SJSA1 (cell line): ENCODE results near the gene SCAF11. TPM values are rescaled to one million over a fixed set of nuclear protein-coding genes. Genes with fewer than 3 reads are reported as not detected.

Experiments used
- DNase-seq, 2 experiments: peaks; one replicate each; pipeline ENCODE4 v3.0.0-alpha.2; 2015 to 2020; ENCODE audit warnings: low spot score in 2 of 2, low read depth in 1 of 2
- H3K27ac ChIP-seq: fragments of 250-450 bp; sonication (Bioruptor Pico); 2 replicates; pipeline ENCODE4 v1.5.1; 2020; ENCODE audit warnings: mild to moderate bottlenecking, moderate library complexity
- H3K27me3 ChIP-seq: fragments of 250-450 bp; sonication (Bioruptor Pico); replicated peaks from 2 replicates; pipeline ENCODE4 v1.5.1; 2020; ENCODE audit warnings: mild to moderate bottlenecking, moderate library complexity
- H3K36me3 ChIP-seq: fragments of 250-450 bp; sonication (Bioruptor Pico); 2 replicates; pipeline ENCODE4 v1.5.1; 2020; ENCODE audit warnings: mild to moderate bottlenecking
- H3K4me1 ChIP-seq: fragments of 250-450 bp; sonication (Bioruptor Pico); replicated peaks from 2 replicates; pipeline ENCODE4 v1.6.1; 2021; ENCODE audit warnings: mild to moderate bottlenecking
- H3K4me3 ChIP-seq: fragments of 250-450 bp; sonication (Bioruptor Pico); 2 replicates; pipeline ENCODE4 v1.5.1; 2020; ENCODE audit warnings: mild to moderate bottlenecking
- H3K9me3 ChIP-seq: fragments of 250-450 bp; sonication (Bioruptor Pico); replicated peaks from 2 replicates; pipeline ENCODE4 v1.5.1; 2020; ENCODE audit warnings: mild to moderate bottlenecking
- total RNA-seq: library from RNA; depleted of rRNA; stranded (reverse); fragments of >200 nt; shearing (Covaris generic); gene quantifications from 2 replicates; pipeline ENCODE4 v1.2.3, GENCODE V29; 2014

SCAF11 gene
- total RNA-seq, 1 experiment from 2014 or later = 98.0 TPM

DNA sequence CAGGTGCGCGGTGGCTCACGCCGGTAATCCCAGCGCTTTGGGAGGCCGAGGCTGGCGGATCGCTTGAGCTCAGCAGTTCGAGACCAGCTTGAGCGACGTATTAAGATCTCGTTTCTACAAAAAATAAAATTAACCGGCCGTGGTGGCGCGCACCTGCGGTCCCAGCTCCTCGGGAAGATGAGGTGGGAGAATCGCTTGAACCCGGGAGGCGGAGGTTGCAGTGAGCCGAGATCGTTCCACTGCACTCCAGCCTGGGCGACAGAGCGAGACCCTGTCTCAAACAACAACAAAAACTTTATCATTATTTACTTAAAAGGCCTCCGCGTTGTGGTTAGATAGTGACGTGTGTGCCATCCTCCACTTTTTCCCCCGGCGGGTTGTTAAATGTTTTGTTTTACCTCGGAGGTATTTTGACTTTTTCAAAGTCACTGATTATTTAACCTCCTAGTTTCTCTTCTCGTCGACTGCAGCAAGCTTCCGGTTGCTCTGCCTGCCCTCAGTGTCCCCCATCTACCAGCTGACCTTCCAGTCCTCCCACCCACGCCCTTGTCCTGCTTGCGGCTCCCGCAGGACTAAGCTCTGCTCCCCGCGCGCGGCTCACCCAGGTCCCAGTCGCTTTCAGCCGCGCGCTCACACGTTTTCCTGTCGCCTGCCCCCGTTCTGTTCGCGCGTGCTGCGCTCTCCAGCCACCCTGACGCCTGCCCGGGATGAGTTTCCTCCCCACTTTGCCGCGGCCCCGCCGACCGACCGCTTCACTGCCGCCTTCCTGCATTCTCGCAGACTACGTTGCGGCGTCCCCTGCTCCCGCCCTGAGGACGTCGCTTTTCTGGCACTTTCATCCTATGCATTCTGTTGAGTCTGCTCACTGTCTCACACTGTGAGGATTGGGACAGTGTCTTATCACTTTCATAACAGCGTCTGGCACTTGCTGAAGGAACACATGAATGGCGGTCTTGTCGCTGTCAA, 1.2 kb upstream of the SCAF11 start:
- Histone ChIP-seq H3K27me3 (no peaks in the 10 kb centered on the region), H3K4me3 (peak overlapping the region; percentile 81), H3K27ac (peak overlapping the region; percentile 90), H3K4me1 (peaks cover 17% of the 10 kb centered on the region), H3K36me3 (peaks cover 17% of the 10 kb centered on the region), H3K9me3 (no peaks in the 10 kb centered on the region)
- DNase-seq = peak; percentile 87 to 88

DNA sequence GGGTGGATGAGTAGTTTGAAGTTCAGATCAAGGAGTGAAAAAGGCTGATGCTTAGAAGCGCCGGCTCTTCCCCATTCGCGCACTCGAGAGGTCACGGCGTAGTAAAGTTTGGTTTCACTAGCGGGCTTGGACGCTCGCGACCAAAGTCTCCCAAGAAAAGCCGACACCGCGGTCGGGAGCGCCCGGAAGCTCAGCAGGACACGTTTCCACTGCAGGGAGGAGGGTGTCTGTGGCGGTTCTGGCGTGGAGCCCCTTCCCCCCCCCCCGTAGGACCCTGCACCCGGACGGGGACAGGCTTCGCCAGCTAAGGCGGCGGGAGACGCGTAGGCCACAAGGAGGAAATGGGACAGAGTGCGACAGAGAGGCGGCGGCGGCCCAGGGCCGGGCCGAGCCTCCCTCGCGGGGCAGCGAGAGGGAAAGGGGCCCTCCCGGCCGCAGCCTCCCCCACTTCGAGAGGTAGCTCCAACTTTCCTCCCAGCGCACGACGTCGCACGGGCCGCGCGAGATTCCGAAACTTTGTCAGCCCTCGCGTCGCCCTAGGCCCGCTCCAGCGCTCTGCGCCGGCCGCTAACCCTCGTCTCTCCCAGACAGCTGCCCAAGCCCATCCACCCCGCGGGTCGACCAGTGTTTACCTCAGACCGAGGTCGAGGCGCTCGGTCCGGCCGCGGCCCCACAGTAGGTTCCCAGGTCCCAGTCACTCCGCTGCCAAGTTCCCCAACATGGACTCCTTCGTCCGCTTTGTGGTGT, 480 bp downstream of the SCAF11 start:
- H3K4me3 ChIP-seq = peak overlapping the region; percentile 81
- peak; percentile 61 to 86 for DNase-seq
- no peaks in the 10 kb centered on the region for H3K9me3 ChIP-seq
- H3K36me3 ChIP-seq = peaks cover 34% of the 10 kb centered on the region
- no peaks in the 10 kb centered on the region for H3K27me3 ChIP-seq
- H3K4me1 ChIP-seq = peaks cover 22% of the 10 kb centered on the region
- H3K27ac ChIP-seq = peak overlapping the region; percentile 92

DNA sequence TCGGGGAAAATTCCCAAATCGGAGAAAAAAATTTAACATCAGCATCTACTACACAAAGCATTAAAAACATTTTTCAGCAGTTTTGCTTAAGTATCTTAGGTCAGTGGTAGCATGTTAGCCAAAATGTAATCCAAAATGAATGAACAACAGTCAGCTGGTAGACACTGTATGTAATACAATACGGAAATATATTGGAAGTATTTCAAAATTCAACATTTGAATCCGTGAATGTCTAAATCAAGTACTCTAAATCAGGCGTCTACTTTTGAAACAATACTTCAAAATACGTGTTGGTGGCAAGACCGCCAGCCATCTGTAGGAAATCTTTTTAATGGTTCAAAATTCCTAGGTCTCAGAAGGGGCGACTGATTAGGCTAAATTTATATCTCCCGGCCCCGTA, 1.1 kb downstream of the SCAF11 start:
- Histone ChIP-seq H3K9me3 (no peaks in the 10 kb centered on the region), H3K27me3 (no peaks in the 10 kb centered on the region), H3K4me1 (peaks cover 22% of the 10 kb centered on the region), H3K36me3 (peaks cover 36% of the 10 kb centered on the region), H3K4me3 (peak overlapping the region; percentile 81), H3K27ac (peak overlapping the region; percentile 92)
- DNase-seq = no peak

DNA sequence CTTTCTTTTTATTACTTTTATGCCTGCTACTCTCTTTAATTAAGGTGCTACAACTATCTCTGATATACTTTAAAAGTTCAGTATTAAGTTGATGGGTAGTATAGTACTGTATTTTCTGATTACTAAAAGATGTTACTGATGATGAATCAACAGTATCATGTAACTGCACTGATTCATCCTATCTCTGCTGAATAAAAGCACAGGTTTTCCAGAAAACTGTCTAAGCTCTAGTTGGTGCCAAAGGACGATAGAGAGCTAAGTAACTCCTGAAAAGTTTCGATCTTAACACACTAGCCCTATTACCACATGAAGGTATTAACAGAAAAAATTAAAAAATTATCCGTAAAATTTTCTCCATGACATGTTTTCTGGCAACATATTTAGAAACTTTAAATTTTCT, 2.1 kb downstream of the SCAF11 start:
- peaks cover 22% of the 10 kb centered on the region for H3K4me1 ChIP-seq
- H3K27ac ChIP-seq = peak overlapping the region; percentile 92
- DNase-seq = no peak
- no peaks in the 10 kb centered on the region for H3K9me3 ChIP-seq
- no peaks in the 10 kb centered on the region for H3K27me3 ChIP-seq
- H3K36me3 ChIP-seq = peaks cover 43% of the 10 kb centered on the region
- peak overlapping the region; percentile 81 for H3K4me3 ChIP-seq

DNA sequence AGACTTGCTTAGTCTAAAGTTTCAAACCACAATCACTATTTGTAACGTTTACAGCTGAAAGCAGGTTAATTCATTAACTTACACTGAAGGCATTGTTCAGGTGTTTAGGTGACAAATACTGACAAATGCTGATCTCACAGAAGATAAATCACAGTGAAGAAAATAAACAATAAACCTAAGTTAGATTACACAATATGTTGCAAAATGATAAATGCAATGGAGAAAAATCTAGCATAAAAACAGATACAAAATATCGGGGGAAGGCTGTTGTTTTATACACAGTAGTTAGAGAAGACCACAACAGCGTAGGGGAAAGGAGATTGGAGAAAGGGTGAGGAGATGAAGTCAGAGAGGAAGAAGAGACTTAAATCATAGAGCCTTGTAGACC, 3.0 kb downstream of the SCAF11 start:
- no peak overlapping the region for H3K4me3 ChIP-seq

DNA sequence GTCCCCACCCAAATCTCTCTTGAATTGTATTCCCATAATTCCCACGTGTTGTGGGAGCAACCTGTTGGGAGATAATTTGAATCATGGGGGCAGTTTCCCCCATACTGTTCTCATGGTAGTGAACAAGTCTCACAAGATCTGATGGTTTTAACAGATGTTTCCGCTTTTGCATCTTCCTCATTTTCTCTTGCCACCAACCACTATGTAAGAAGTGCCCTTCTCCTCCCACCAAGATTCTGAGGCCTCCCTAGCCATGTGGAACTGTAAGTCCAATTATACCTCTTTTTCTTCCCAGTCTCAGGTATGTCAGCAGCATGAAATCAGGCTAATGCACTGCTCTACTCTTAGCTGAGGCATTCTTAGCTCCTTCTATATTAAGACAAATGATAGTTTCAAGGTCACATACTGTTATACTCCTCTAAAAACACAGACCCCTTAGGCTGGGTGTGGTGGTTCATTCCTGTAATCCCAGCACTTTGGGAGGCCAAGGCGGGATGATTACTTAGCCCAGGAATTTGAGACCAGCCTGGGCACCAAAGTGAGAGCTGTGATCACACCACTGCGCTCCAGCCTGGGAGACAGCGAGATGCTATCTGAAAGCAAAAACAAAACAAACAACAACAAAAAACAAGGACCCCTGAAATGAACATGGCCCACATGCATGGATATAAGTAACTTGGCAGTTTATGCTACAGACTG, 3.6 kb downstream of the SCAF11 start:
- Histone ChIP-seq H3K36me3 (peaks cover 53% of the 10 kb centered on the region), H3K4me1 (peaks cover 22% of the 10 kb centered on the region), H3K9me3 (no peaks in the 10 kb centered on the region), H3K27ac (peak overlapping the region; percentile 92), H3K4me3 (no peak overlapping the region), H3K27me3 (no peaks in the 10 kb centered on the region)
- DNase-seq = peak; percentile 61 to 64

More for the DNA sequence above, 3.0 kb downstream of the SCAF11 start:
- no peak for DNase-seq
- H3K36me3 ChIP-seq = peaks cover 52% of the 10 kb centered on the region
- H3K27ac ChIP-seq = peak overlapping the region; percentile 92
- H3K27me3 ChIP-seq = no peaks in the 10 kb centered on the region
- peaks cover 22% of the 10 kb centered on the region for H3K4me1 ChIP-seq
- no peaks in the 10 kb centered on the region for H3K9me3 ChIP-seq

DNA sequence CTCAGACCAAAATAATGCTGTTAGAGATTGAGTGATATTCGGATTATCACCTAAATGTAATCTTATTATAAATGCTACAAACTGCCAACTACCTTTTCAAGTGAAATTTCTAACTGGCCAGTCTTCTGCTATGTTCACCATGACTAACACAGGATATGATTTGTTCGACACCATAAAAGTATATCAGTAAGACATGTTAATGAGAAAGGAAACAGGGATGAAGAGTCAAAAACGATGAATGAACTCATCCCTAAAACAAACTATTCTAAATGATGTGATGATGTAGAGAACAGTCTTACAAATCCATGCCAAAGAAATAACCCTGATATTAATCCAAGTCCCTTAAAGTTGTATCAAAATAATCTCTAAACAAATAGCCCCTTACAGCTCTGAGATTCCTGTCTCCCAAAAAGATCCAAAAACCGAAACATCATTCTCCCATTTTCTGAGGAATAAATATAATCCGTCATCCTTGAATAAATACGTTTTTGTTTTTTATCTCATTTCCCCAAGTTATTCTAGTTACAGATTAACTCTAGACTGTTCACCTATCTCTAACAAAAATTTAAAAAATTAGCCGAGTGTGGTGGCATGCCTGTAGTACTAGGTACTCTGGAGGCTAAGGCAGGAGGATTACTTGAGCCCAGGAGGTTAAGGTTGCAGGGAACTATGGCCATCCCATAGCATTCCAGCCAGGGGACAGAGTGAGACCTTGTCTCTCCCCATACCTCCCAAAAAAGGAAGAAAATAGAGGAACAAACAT, 9.1 kb downstream of the SCAF11 start:
- Histone ChIP-seq H3K27ac (no peak overlapping the region), H3K36me3 (peaks cover 47% of the 10 kb centered on the region), H3K4me3 (no peak overlapping the region), H3K9me3 (no peaks in the 10 kb centered on the region), H3K27me3 (no peaks in the 10 kb centered on the region), H3K4me1 (peaks cover 2% of the 10 kb centered on the region)
- no peak for DNase-seq

DNA sequence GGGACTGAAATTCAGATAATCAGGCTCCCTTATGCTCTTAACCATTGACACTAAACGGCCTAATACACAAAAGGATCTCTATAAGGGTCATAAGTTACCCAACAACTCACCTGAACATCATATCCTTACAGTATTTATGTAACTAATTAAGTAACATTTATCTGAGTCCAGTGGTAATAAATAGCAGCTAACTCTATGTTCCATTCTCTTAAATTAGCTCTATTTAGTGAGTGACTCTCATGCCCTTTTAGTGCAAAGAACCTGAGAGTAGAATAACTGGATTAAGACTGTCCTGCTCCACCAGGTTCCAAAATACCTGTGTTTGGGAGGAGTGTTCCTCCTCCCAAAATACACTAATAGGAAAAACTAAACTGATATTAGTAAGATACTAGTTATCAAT, 9.8 kb downstream of the SCAF11 start:
- DNase-seq = no peak

DNA sequence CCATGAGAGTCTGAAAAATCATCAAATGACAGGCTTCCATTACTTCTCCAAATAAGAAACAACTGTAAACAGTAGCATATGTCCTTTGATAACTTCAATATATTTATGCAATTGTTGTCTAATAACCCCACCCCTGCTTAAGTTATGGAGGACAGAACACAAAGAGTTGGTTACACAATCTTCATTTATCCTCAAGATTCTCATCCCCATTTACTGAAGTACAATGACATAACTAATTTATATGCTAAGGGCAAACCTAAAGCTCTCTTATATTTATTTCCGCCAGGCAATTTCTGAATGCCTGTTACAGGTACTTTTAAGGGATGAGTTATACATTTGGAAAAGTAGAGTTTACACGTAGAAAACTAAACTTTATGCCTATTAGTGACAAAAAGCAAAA, 12.3 kb downstream of the SCAF11 start:
- H3K27ac ChIP-seq = no peak overlapping the region
- no peaks in the 10 kb centered on the region for H3K27me3 ChIP-seq
- no peak overlapping the region for H3K4me3 ChIP-seq
- peaks cover 24% of the 10 kb centered on the region for H3K4me1 ChIP-seq
- peaks cover 35% of the 10 kb centered on the region for H3K36me3 ChIP-seq
- H3K9me3 ChIP-seq = no peaks in the 10 kb centered on the region
- DNase-seq = no peak

More for the DNA sequence above, 9.8 kb downstream of the SCAF11 start:
- no peaks in the 10 kb centered on the region for H3K27me3 ChIP-seq
- peaks cover 41% of the 10 kb centered on the region for H3K36me3 ChIP-seq
- no peaks in the 10 kb centered on the region; the same call in 1 of the 2 replicates for H3K4me1 ChIP-seq
- H3K9me3 ChIP-seq = no peaks in the 10 kb centered on the region
- H3K27ac ChIP-seq = no peak overlapping the region
- no peak overlapping the region for H3K4me3 ChIP-seq

DNA sequence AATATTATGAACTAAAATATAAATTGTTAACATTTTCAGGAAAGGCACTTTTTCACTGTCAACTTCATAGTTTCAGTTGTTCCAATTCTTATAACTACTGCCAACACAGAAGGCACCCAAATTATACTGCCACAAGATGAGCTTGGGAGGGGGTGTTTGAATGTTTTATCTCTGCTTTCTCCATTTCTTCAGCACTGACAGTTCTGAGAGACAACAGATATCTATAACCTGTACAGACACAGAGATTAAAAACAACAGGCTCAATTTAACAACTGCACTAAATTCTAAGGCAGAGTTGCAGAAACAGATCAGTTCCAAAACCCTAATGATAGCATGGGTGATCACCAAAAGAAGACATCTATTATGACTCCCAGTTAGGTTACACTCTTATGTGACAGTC, 12.8 kb downstream of the SCAF11 start:
- Histone ChIP-seq H3K27me3 (no peaks in the 10 kb centered on the region), H3K9me3 (no peaks in the 10 kb centered on the region), H3K27ac (no peak overlapping the region), H3K36me3 (peaks cover 30% of the 10 kb centered on the region), H3K4me1 (peaks cover 26% of the 10 kb centered on the region), H3K4me3 (no peak overlapping the region)
- no peak for DNase-seq

DNA sequence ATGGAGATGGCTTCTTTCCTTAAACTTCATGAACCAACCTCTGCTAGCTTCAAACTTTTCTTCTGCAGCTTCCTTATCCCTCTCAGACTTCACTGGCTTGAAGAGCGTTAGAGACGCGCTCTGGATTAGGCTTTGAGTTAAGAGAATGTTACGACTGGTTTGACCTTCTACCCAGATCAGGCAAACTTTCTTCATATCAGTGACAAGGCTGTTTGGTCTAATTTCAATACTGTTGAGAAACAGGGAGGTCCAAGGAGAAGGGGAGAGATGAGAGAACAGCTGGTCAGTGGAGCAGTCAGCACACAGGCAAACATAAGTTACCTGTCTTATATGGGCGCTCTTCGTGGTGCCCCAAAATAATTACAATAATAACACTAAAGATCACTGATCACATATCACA, 14.9 kb downstream of the SCAF11 start:
- Histone ChIP-seq H3K36me3 (peaks cover 35% of the 10 kb centered on the region), H3K9me3 (no peaks in the 10 kb centered on the region), H3K4me1 (peaks cover 31% of the 10 kb centered on the region), H3K27ac (no peak overlapping the region), H3K4me3 (no peak overlapping the region), H3K27me3 (no peaks in the 10 kb centered on the region)
- no peak for DNase-seq

DNA sequence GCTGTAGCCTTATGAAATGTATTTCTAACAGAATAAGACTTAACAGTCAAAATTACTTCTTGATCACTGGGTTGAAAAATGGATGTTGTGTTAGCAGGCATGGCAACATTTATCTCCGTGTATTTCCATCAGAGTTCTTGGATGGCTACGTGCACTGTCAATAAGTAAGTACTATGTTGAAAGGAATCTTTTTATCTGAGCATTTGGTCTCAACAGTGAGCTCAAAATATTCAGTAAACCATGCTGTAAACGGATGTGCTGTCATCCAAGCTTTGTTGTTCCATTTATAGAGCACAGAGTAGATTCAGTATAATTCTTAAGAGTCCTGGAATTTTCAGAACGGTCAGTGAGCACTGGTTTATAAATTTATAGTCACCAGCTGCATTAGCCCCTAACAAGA, 15.5 kb downstream of the SCAF11 start:
- DNase-seq = no peak
- Histone ChIP-seq H3K27me3 (no peaks in the 10 kb centered on the region), H3K4me3 (no peak overlapping the region), H3K36me3 (peaks cover 34% of the 10 kb centered on the region), H3K4me1 (peaks cover 34% of the 10 kb centered on the region), H3K27ac (peak overlapping the region; percentile 70; the same call in 1 of the 2 replicates), H3K9me3 (no peaks in the 10 kb centered on the region)

DNA sequence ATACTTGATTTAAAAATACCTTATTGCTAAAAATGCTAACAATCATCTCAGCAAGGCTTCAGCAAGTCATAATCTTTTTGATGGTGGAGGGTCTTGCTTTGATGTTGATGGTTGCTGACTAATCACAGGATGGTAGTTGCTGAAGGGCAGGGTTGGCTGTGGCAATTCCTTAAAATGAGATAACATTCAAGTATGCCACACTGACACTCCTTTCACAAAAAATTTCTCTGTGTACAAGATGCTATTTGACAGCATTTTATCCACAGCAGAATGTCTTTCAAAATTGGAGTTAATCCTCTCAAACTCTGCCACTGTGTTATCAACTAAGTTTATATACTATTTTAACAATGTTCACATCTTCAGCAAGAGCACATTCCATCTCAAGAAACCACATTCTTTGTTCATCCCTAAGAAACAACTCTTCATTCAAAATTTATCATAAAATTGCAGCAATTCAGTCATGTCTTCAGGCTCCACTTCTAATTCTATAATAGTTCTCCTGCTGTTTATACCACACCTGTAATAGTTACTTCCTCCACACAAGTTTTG, 16.1 kb downstream of the SCAF11 start:
- H3K4me3 ChIP-seq = no peak overlapping the region
- DNase-seq = peak in 1 of 2 experiments; percentile 39
- H3K4me1 ChIP-seq = peaks cover 38% of the 10 kb centered on the region
- peaks cover 34% of the 10 kb centered on the region for H3K36me3 ChIP-seq
- no peaks in the 10 kb centered on the region for H3K9me3 ChIP-seq
- no peaks in the 10 kb centered on the region for H3K27me3 ChIP-seq
- peak overlapping the region; percentile 70 for H3K27ac ChIP-seq
